Subcutaneous preadipocyte (primary cell): ENCODE data around the gene MCHR2. TPM values are rescaled to one million over a fixed set of nuclear protein-coding genes. Genes with fewer than 3 reads are reported as not detected.

Experiments used
- total RNA-seq: library from RNA; depleted of rRNA; stranded (reverse); fragments of >200 nt; gene quantifications from 2 replicates; pipeline ENCODE4 v1.2.3, GENCODE V29; 2012

The MCHR2 gene
- total RNA-seq, result not detected in 2 replicates

GRCh38 chr6:99993533-99994251 lies at the start of gene MCHR2:
MCHR2 (minus strand) TSS chr6:99994223; CDS start chr6:99956147, 38,076 bp downstream.

